ENCODE measurements around the gene ADAMTS5.

Gene ADAMTS5

DNA sequence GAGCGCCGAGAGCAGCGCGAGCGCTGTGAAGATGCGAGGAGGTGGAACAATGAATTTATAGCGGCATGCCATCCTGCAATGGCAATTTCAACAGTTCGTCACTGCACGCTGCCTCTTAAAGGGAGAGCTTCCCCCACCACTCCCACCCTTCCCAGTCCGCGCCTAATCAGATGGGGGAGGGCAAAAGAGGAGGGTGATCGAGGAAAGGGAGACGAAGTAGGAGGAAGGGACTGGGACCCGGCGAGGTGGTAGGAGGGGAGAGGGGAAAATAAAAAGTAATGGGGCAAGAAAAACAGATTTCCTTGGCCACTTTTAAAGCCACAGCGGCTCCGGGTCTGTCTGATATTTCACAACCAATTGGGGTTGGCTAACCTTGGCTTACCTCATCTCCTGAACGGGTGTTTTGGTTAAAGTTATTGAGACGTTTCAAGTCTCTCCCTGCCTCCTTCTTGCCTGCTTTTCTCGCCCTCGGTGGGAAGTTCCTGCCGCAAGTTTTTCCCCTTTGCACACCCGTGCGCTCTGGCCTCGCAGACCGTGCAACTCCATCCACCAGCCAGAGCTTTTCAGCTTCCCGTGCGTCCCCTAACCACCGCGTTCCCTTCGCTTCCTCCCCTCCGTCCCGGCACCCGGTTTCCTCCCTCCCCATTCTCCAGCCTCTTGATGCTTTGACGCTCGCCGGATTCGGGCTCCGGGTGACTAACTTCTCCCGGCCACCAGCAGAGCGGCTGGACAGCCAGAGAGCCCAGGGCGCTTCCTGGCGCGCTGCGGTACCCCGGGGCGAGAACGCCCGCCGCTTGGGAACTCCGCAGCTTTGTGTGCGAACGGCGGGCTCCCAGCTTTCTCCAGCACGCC, at the start of gene ADAMTS5:
Gene ADAMTS5, minus strand, starts transcription at position 27 of the 852 bp plus-strand sequence. CDS start 697 bp downstream, outside the sequence.
- DNase-seq, result no peak

DNA sequence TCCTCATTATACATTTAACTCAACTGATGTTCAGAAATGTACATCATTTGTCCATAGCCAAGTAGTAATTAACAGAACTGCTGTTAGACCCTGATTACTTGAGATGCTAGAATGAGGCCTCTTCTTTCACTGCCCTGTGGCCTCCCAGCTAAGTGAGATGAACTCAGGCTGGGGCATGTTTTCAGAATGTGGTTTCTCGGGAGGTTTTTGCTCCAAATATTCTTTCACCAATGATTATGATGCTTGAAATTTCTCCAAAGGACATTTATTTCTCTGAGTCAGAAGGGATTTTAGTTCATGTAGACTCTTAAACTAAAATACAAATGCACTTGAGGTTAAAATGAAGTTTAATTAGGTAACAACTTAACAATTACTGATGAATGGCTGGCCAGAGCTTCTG, 34.6 kb upstream of the ADAMTS5 start:
- no peak for DNase-seq

DNA sequence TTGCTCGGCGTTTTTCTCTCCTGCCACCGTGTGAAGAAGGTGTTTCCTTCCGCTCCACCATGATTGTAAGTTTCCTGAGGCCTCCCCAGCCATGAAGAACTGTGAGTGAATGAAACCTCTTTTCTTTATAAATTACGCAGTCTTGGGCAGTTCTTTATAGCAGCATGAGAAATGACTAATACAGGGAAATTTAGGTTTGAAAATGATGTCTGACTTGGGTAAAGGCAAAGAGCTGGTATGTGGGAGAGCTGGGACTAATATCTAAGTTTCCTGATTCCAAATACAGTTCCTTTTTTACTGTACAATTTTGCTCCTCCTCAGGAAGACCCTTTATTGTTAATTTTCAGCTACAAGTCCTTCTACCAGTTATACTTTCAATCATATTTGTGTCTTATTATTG, 16.7 kb upstream of the ADAMTS5 start:
- DNase-seq, result no peak

DNA sequence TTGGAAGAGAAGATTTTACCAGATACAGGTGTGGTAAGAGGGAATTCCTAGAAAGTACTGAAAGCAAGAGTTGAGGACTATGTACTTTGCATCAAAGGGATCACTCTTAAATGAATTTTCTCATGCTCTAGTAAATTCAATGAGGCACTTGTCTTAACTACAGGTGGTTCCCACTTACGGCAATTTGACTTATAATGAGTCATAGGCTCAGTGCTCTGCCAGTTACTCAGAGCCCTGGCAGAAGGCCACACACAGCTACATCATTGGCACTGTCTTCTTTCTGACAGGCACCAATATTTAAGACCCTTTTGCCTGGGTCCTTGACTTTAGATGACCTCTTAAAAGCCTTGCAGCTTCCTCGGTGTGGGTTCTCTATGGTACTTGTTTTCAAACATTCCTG, 15.9 kb upstream of the ADAMTS5 start:
- DNase-seq, result no peak

DNA sequence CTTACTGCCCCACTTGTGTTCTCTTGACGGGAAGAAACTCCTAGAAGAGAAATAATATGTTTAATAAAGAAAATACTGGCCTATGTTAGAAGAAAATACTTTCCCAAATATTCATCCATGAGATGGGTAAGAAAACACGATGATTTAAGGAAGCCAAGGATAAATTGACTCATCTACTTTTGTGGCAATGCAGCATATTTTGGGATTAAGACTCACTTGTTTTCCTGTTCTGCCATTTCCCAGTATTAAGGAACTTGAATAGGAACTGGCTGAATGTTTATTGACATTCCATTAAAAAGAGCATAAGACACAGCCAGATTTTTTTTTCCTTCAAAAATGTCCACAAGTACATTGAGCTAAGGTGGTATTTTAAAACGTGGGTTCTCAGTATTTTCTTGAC, 10.9 kb upstream of the ADAMTS5 start:
- no peak for DNase-seq

DNA sequence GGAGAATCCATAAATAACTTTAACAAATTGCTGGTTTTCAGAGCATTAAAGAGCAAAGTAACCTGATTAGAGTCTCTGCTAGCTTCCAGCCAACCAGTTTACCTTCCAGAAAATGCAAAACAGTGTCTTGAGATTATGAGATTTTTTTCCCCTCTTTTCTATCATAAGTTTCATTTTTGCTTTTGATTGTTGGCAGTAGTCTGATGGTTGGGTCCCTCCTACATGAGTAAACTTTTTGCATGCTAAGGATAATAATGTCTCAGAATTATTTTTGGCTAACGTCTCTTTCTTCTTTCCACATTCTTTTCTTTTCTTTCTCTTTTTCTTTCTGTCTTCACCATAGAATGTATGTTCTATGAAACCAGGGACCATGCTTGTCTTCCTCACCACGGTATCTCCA, 6.3 kb upstream of the ADAMTS5 start:
- no peak for DNase-seq

DNA sequence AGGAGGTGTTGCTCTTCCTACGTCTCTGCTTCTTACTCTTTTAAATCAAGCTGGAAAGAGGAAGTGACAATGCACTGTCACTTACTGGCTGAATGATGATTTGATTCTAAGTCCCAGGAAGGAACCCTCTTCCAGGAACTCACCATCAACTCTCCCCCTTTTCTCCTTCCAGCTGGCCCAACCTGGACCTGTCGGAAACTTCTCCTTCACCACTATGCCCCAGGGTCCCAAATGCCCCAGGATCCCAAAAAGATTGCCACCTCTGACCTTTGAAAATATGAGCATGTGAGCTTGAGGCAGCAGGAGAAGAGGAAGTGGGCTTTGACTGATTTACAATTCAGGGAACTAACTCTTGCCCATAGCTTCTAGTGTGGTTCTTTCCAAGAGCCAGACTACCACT, 5.3 kb upstream of the ADAMTS5 start:
- no peak for DNase-seq

DNA sequence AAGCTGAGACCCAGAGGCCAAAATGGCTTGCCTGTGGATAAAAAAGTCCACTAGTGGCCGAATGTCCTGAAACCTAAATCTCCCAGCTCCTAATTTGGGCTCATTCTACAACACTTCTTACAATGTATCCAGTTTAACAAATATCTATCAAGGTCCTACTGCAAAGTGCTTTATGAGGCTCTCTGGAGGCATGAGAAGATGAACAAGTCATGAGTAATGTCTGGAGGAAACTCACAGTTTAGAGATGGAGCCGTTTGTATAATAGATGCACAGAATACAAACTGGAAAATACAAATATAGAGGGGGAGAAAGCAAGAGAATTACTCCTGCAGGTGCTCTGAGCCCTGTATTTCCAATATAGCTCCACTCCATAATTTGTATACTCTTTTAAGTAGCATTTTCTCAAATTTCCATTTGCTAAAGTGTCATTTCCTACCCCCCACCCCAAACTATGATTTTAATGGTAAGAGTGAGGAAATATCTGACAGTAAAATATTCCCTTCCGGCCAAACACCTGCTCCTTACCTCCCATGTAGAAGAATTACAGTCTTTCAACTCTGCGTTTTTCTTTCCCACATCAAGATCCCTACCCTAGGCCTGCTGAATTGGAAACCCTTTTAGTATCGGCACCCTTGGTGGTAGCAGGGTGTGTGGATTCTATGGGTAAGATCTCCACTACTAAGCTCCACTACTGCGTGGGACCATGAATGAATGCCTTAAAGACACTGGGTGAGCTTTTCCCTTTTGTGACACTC, 3.3 kb upstream of the ADAMTS5 start:
- no peak for DNase-seq

DNA sequence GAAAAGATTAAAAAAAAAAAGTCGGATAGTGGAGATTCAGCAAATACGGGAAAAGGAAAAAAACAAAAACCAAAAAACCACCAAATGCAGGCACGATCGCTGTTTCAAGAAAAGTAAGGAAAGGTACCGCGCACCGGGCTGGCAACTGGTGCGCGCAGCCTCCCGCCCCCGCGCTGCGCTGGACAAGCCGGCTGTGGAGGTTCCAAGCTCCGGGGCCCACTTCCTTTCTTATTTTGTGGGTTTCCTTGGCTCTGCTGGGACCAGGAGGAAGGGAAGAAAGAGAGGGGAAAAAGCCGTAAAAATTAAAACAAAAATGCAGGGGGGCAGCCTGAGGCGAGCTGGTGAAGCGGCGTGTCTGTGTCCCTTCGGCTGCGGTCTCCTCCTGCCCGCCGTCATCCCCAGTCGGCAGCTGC, 233 bp downstream of the ADAMTS5 start:
- DNase-seq, result no peak

DNA sequence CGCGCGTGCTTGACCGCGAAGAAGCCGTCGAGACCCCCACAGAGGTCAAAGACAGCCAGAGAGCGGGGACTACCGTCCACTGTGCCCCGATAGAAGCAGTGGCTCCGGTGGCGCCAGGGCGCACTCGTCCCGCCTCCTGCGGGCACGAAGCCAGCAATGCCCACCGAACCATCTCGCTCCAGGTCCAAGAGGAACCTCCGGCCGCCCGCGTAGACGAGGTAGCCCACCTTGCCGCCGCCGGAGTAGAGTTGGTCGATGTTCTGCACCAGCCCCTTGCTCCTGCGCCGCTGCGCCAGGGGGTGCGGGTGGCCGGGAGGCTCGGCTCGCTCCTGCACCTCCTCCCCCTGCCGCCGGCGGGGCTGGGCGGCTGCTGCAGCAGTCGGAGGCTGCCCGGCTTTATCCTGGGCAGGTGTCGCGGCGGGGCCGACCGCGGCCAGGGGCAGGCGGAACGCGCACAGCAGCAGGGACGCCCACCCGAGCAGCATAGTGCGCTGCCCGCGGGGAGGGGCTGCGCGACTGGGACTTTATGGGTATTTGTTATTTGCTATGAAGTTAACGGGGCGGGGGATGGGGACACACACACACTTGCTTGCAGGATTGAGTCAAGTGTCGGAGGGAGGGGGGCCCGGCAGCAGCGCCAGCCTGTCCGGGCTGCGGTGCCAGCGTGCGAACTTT, 844 bp downstream of the ADAMTS5 start:
- DNase-seq, result no peak

DNA sequence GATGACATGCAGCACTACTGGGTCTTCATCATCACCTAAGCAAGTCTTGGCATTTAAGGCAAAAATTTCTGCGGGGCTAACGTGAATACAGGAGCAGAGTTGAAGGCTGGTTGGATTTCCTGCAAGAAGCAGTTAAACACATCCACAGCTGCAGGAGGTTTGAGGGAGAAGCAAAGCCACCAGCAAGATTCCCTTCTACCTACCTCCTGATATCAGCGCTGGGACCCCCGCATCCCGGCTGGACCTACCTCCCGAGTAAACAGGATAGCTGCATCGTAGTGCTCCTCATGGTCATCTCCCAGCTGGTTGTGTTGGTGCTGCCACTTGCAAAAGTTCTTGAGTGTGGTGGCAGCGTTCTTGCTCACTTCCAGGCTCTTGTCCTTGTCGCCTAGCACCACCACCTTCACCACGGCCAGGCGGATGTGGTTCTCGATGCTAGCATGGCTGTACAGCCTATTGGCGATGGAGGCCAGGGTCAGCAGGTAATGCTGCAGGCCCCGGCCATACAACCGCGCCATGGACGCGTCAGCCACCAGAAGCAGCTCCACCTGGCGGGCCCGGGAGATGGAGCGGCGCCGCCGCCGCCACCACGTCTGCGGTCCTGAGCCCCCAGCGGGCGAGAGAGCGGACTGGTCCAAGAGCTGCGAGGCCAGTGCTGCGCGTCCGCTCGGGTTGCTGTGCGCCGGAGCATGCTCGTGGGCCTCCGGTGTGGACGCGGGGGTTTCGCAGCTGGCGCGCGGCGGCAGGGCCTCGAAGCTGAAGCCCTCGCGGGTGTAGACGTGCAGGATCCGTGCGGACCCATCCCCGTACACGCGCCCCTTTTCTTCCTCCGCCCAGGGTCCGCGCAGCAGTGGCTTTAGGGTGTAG, 1.6 kb downstream of the ADAMTS5 start:
- DNase-seq, result no peak

DNA sequence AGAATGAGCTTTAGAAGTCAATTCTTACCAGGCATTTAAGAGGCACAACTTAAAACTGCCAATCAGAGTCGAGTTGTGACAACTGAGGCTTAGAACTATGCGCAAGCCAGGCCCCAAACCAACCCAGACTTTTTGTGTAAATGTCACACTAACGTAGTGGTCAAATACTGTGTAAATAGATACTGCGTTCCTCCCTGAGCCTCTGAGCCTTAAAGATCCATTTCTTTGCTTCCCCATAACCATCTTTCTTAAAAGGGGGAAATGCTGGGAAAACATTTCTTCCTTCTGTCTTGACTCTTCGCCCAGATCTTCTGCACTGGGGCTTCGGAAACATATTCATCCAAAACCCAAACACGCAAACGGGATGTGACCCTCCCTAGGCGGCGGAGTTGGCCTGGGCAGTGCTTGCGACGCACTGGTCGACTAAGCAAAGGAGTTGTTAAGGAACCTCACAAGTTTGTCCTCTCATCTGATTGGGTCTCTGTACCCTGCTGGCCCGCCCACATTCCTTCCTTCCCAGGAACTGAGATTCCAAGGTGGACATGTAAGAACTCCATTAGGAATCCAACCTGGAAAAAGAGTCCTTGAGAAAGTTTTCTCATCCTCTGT, 2.6 kb downstream of the ADAMTS5 start:
- no peak for DNase-seq

DNA sequence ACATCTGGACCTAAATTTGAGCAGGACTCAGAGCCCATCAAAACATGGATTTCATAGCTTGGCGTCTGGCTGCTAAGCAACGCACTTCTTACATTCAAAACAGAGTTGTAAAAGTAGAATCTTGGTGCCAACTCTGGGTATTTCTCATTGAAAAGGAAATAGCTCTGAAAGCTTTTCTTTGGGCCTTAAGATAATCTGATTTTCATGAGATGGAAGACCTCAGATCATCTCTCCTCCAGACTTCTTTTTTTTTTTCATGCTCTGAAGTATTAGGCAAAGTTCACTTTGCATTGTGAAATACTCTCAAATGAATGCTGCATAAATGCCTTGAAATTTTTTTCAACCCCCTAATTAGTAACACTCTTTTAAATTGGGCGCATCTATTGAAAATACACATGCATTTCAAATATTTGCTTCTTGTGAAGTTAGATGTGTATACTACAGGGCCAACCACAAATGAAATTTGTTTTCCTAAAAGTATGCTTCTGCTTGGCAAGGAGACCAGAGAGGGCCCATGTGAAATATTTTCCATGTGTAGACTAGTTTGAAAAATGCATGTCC, 4.2 kb downstream of the ADAMTS5 start:
- no peak for DNase-seq

DNA sequence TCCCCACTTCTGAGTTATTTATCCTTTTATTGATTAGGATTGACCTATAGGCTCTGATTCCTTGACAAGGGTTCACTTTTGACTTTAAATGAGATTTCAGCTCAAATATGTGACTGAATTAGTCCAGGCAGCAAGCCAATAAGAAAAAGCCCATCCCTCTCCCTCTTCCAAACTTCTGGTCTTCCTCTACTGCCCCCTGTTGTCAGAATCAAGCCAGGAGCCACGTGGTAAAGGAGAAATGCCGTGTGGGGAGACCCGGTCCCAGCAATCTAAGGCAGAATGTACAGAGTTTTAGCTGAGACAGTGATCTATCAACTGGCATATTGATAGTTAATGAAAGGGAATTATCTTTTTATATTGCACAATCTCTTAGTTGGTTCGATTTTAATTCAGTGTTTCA, 5.2 kb downstream of the ADAMTS5 start:
- no peak for DNase-seq

DNA sequence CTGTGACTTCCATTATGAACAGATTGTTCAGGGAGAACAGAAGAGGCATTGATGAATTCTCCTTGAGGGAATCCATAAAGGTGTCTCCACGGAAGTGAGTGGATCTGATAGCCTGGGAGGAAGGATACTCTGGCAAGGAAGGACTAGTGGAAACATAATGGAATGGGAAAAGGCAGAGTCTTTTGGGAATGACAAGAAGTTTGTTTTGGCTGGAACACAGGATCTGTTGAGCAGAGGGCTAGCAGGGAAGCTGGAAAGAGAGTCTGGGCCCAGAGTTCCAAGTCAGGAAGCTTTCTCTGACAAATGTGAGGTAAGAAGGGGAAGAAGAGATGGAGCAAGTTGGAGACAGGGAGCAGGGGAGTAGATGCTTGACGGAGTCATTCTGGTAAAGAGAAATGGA, 8.1 kb downstream of the ADAMTS5 start:
- DNase-seq, result no peak

DNA sequence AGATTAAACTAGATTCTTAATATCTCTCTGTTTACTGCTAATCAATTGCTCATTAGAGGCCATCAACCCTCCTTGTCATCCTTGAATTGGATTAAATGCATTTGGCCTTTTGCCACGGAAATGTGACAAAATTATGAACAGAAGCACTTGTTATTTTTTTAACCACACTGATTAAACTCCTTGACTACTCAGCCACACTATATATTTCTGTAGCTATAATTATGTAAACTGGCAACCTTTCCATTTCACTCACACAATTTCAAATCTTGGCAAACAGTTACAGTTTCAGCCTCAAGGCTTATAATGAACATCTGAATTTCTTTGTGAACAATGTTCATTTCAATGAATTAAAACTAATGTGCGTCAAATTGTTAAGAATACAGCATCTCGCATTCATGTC, 10.1 kb downstream of the ADAMTS5 start:
- DNase-seq, result no peak

DNA sequence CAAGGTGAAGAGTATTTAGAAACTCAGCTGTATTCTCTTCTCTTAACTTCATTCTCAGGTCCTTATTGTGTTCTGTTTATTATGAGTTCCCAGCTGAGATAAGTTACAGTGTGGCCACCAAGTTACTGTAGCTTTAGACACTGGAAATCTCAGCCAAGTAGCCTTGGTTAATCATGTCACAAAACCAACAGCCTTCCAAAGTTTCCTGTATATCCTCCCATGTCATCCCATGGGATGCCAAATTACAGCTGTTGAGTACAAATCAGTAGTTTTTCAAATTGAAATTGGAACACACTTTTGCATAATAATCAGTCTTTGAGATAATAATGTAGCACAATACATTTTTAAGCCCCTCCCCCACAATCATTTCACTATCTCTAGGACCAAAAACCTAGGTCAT, 10.7 kb downstream of the ADAMTS5 start:
- DNase-seq, result no peak

DNA sequence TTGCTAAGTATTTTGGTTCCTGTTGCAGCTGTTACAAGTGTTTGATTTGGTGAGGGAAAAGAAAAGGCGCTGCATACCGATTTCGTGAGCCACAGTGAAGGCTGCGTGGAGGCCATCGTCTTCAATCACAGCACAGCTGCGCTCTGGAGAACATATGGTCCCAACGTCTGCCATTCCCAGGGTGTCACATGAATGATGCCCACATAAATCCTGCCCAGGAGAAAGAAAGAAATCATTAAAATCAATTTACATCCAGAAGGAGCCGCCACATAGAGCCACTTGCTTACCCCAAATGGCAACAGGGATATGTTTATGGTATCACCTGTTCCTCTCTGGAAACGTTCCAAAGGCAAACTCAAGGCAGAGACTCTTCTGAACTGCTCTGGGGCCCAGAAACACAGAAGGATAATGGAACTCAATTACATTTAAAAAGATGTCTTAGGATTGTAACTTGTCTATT, 12.2 kb downstream of the ADAMTS5 start:
- DNase-seq, result no peak

DNA sequence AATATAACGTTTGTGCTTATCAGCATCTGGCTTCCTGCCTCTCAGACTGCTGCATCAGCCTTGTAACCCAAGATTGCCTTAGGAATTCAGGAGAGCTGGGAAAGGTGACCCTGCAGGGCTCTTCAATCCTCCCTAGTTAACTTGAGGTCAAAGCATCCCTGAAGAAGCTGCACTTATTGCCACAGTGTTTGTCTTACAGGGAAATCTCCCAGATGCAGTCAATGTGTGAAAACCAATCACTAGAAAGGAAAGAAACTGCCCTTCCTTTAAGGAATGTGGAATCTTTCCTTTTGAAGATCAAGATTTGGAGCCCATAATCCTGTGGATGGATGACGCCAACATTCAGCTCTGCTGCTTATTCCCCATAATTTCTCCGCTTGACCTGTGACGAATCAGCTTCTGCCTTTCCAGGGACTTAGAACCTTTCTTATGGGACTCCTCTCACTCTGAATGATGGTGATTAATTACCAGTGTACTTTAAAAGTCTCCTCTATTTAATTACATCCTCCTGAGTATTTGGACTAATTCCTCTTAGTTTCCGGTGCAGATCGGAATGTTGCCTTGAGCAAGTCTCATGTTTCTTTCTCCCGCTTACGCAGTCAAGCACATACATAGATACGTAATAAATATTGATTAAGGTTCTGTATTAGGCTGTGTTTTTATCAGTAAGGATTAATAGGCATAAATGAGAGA, 14.4 kb downstream of the ADAMTS5 start:
- no peak for DNase-seq

DNA sequence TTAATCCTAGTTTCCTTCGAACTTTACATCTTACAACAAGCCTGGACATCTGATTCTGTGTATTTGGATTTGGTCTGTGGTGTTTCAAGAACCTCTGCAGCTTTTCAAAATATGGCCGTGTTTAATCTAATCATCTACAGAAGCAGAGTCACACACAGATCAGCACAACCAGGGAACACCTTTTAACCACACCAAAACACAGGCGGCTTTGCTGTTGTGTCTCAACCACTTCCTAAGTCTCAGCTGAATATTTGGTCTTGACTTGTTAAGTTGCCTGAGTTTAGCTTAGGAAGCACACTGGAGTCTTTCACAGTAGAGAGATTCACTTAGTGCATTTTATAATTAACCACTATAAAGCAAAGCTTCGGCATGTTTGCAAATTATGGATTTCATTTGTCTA, 17.1 kb downstream of the ADAMTS5 start:
- no peak for DNase-seq

DNA sequence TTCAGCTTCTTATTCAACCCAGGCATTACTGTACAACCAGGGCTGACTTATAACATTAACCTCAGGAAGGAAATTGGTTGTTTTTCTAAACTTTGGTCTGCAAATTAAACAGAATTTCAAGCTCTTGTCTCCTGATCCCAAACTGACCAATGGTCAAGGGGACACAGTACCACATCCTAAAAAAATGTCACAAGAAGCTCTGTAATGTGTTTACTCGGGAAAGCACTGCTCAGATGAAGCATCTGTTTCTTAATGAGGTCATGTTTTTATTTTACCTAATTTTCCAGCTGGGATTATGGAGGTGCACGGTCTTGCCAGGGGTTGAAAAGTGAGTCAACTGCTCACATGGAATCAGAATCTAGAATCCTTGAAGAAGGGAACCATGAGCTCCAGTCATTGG, 18.7 kb downstream of the ADAMTS5 start:
- DNase-seq, result no peak
